K562 (cell line): ENCODE measurements around the gene LAPTM4A. TPM values are rescaled to one million over a fixed set of nuclear protein-coding genes. Genes with fewer than 3 reads are reported as not detected.

Experiments used
- ATAC-seq: fragments of 200-7000 bp; cut with Tn5 transposase; 3 replicates; pipeline ENCODE4 v1.9.1; 2020; ENCODE audit warnings: moderate library complexity
- BruUV-seq: library from RNA; stranded (reverse); fragments of 400-500 nt; replicated peaks from 2 replicates; lab custom pipeline; 2021; lab: Mats Ljungman, UMichigan
- CTCF ChIA-PET: fragments of 300-600 bp; formaldehyde crosslinking; extraction: SDS; loops from one replicate; lab custom pipeline; 2021; ENCODE audit warnings: low intra/inter-chr PET ratio; lab: Yijun Ruan, JAX
- POLR2A ChIA-PET: fragments of 300-600, 350-650 bp; sonication (Branson Sonifier 250); formaldehyde crosslinking; extraction: SDS; loops from one replicate; lab custom pipeline; 2021; ENCODE audit warnings: antibody characterized with exemption, inconsistent platforms; lab: Yijun Ruan, JAX
- DNase-seq, 4 experiments: peaks; one replicate each; pipeline versions ENCODE4 v3.0.0 to v3.0.0-alpha.2; 2011 to 2018; ENCODE audit warnings: low spot score in 3 of 4, mixed read lengths in 3 of 4; ENCODE audit errors: extremely low read depth in 1 of 4
- FAIRE-seq: peaks from 2 replicates; lab custom pipeline; 2011; peaks lifted over from hg19 to GRCh38; lab: Jason Lieb, UNC
- H2AFZ ChIP-seq: 2 replicates; pipeline ENCODE4 v1.6.0; 2011; ENCODE audit warnings: low read depth, low read length, control low read depth, inconsistent platforms
- H3K27ac ChIP-seq: fragments of 200-600 bp; 3 replicates; pipeline ENCODE4 v1.8.0; 2011; ENCODE audit warnings: low read depth, mild to moderate bottlenecking, control low read depth, inconsistent platforms, low read length, moderate library complexity, mixed read lengths; ENCODE audit errors: extremely low read depth
- H3K27me3 ChIP-seq, 2 experiments: fragments of 300-600 bp in 1 of 2; 2 replicates in 1 of 2; 3 replicates in 1 of 2; pipeline versions ENCODE4 v1.6.0 to v1.8.0; 2011; ENCODE audit warnings: inconsistent platforms in 2 of 2, low read length in 2 of 2, mild to moderate bottlenecking in 1 of 2, mixed read lengths in 1 of 2, moderate library complexity in 1 of 2; ENCODE audit not compliant: control insufficient read depth in 2 of 2, insufficient read depth in 2 of 2
- H3K36me3 ChIP-seq: fragments of 300-600 bp; 3 replicates; pipeline ENCODE4 v1.8.0; 2011; ENCODE audit warnings: mild to moderate bottlenecking, low read length, inconsistent platforms; ENCODE audit not compliant: control insufficient read depth, insufficient read depth
- H3K4me1 ChIP-seq, 2 experiments: fragments of 200-600 bp in 1 of 2; replicated peaks in 1 of 2; 2 replicates in 1 of 2; 3 replicates in 1 of 2; pipeline versions ENCODE4 v1.5.1 to v1.8.0; 2011; ENCODE audit warnings: inconsistent platforms in 2 of 2, low read length in 2 of 2, mild to moderate bottlenecking in 1 of 2, mixed read lengths in 1 of 2, moderate library complexity in 1 of 2; ENCODE audit not compliant: control insufficient read depth in 2 of 2, insufficient read depth in 2 of 2
- H3K4me2 ChIP-seq: 2 replicates; pipeline ENCODE4 v1.6.1; 2011; ENCODE audit warnings: low read length, control low read depth, inconsistent platforms, mixed read lengths; ENCODE audit not compliant: insufficient read depth
- H3K4me3 ChIP-seq: fragments of 200-600 bp; sonication (generic), shearing (Covaris generic); 2 replicates; pipeline ENCODE4 v1.5.1; 2016; ENCODE audit warnings: control low read depth, inconsistent platforms
- H3K79me2 ChIP-seq: fragments of 200-600 bp; 3 replicates; pipeline ENCODE4 v1.8.0; 2011; ENCODE audit warnings: low read length, inconsistent platforms; ENCODE audit not compliant: control insufficient read depth, insufficient read depth
- H3K9ac ChIP-seq, 2 experiments: 2 replicates each; pipeline versions ENCODE4 v1.6.0 to v1.6.1; 2011; ENCODE audit warnings: low read depth in 2 of 2, low read length in 2 of 2, control low read depth in 1 of 2, inconsistent platforms in 1 of 2, mild to moderate bottlenecking in 1 of 2, mixed read lengths in 1 of 2; ENCODE audit not compliant: insufficient read depth in 1 of 2
- H3K9me1 ChIP-seq: one replicate; pipeline ENCODE4 v1.6.0; 2011; ENCODE audit warnings: inconsistent platforms, mild to moderate bottlenecking, low read length, moderate library complexity; ENCODE audit not compliant: control insufficient read depth, insufficient read depth
- H3K9me3 ChIP-seq: replicated peaks from 2 replicates; pipeline ENCODE4 v1.5.1; 2011; ENCODE audit warnings: low read depth, low read length, inconsistent platforms; ENCODE audit not compliant: control insufficient read depth, insufficient read depth
- H4K20me1 ChIP-seq: replicated peaks from 2 replicates; pipeline ENCODE4 v1.6.1; 2011; ENCODE audit warnings: low read length, inconsistent platforms, mixed read lengths; ENCODE audit not compliant: control insufficient read depth, insufficient read depth
- BHLHE40 ChIP-seq: IDR thresholded peaks from 2 replicates; pipeline ENCODE4 v1.6.1; 2011; ENCODE audit warnings: low read length, improper control_type of control experiment
- E2F6 ChIP-seq, 2 experiments: IDR thresholded peaks; 2 replicates each; pipeline ENCODE4 v1.6.1; 2011; ENCODE audit warnings: borderline replicate concordance in 1 of 2, control low read depth in 1 of 2, low read depth in 1 of 2, low read length in 1 of 2, mild to moderate bottlenecking in 1 of 2, mixed read lengths in 1 of 2, moderate library complexity in 1 of 2; ENCODE audit not compliant: insufficient read depth in 1 of 2, insufficient read length in 1 of 2, poor library complexity in 1 of 2, severe bottlenecking in 1 of 2; ENCODE audit errors: extremely low read depth in 1 of 2
- ETS1 ChIP-seq: conservative IDR thresholded peaks from 2 replicates; pipeline ENCODE4 v1.6.1; 2011; ENCODE audit warnings: low read depth, mild to moderate bottlenecking, low read length; ENCODE audit not compliant: control insufficient read depth
- RFX7 ChIP-seq: fragments of 250-450 bp; sonication (Bioruptor Pico); IDR thresholded peaks from 2 replicates; pipeline ENCODE4 v1.5.1; 2021; ENCODE audit warnings: mild to moderate bottlenecking
- SP2 ChIP-seq: IDR thresholded peaks from 2 replicates; pipeline ENCODE4 v1.6.1; 2011; ENCODE audit warnings: mild to moderate bottlenecking, low read depth, low read length, moderate library complexity; ENCODE audit not compliant: poor library complexity, severe bottlenecking; ENCODE audit errors: extremely low read depth
- ZNF175 ChIP-seq: fragments of 200-800 bp; sonication (Bioruptor generic); IDR thresholded peaks from 2 replicates; pipeline ENCODE4 v1.6.1; 2016; ENCODE audit warnings: low read depth, mild to moderate bottlenecking, missing genetic modification characterization, missing compliant biosample characterization
- ZNF384 ChIP-seq: IDR thresholded peaks from 2 replicates; pipeline ENCODE4 v1.6.1; 2012; ENCODE audit warnings: low read depth, low read length, improper control_type of control experiment
- WGBS: fragments of 100-300 bp; shearing (Covaris generic); methylation state at CpG from one replicate; pipeline ENCODE4 v1.1.6; 2016; ENCODE audit warnings: low coverage, mixed read lengths; ENCODE audit not compliant: insufficient coverage; ENCODE audit errors: missing lambda C conversion rate; 5-methylcytosine and 5-hydroxymethylcytosine counted together
- in situ Hi-C: fragments of 300-500 bp; cut with MboI; formaldehyde crosslinking; loops from 4 replicates; pipeline ENCODE4 v1.15.0; 2018; ENCODE audit warnings: inconsistent platforms, mixed read lengths
- intact Hi-C: fragments of 100-400 bp; cut with micrococcal nuclease; formaldehyde crosslinking; loops from 2 replicates; pipeline ENCODE4 v1.14.2; 2022
- polyA plus RNA-seq, 8 experiments: library from polyadenylated mRNA; depleted of rRNA in 4 of 8; stranded (reverse) in 5 of 8; unstranded in 3 of 8; fragments of >200 nt; fragmentation: Nextera tagmentation in 2 of 8; fragmentation: Illumina TruSeq in 1 of 8; extraction: Ambion mirVana in 2 of 8; extraction: Trizol in 1 of 8; gene quantifications; 2 replicates each; pipeline versions ENCODE4 v1.2.1 to v1.2.3, GENCODE V29; 2011 to 2014; ENCODE audit warnings: inconsistent platforms in 1 of 8, missing spikeins in 1 of 8
- total RNA-seq, 7 experiments: library from RNA; depleted of rRNA in 6 of 7; stranded (reverse); fragments of >200 nt in 6 of 7; fragmentation: Illumina TruSeq in 2 of 7; extraction: Trizol in 2 of 7; gene quantifications; 2 replicates each; pipeline versions ENCODE4 v1.2.1 to v1.2.3, GENCODE V29; 2011 to 2021; ENCODE audit warnings: low replicate concordance in 1 of 7
- TF ChIP-seq, protein P1 (sequence below): fragments of 450-650 bp; IDR thresholded peaks from 2 replicates; pipeline ENCODE4 v1.6.1; 2016; ENCODE audit warnings: mild to moderate bottlenecking

Gene LAPTM4A
- total and polyA plus RNA-seq, 9 of the 15 experiments (the other 6 are each of a cell fraction or from before 2014, with no cell fraction given), result 13.4 to 157 (median 50.1) TPM

- FAIRE-seq (no peak), ATAC-seq (peak; percentile 84), DNase-seq (peak; percentile 20 to 56 (median 46))
- WGBS, result 9% methylated on average over 31 of the region's 87 CpGs
- in situ Hi-C loops, result no loop called here
- no peaks in the 10 kb centered on the region for H3K9me1 ChIP-seq
- H3K27me3 ChIP-seq, result peaks cover 19 to 37% of the 10 kb centered on the region in 2 experiments
- ChIA-PET CTCF (interaction anchor here (0.5 to 0.6 kb wide), 2 partner anchors 87 to 618 kb away, joined by 3 to 4 read pairs; no protein-coding TSS in a partner anchor), POLR2A (interaction anchor here (0.6 kb wide), 1 partner anchor 31 kb away, joined by 3 read pairs; no protein-coding TSS in a partner anchor)
- no peaks in the 10 kb centered on the region for H3K36me3 ChIP-seq
- peaks cover 0 to 11% of the 10 kb centered on the region in 2 experiments; a peak in 2 of 5 replicates for H3K4me1 ChIP-seq
- peak within 1 kb of the TSS; percentile 27 for H3K4me3 ChIP-seq
- H3K27ac ChIP-seq, result no peak within 1 kb of the TSS
- H4K20me1 ChIP-seq, result no peaks in the 10 kb centered on the region
- intact Hi-C loops, result no loop called here
- H2AFZ ChIP-seq, result peak within 1 kb of the TSS; percentile 52; the same call in 1 of the 2 replicates
- BruUV-seq, result no TSS peak
- H3K4me2 ChIP-seq, result peak within 1 kb of the TSS; percentile 13
- H3K79me2 ChIP-seq, result no peaks in the 10 kb centered on the region
- H3K9ac ChIP-seq, result peak within 1 kb of the TSS in 1 of 2 experiments; percentile 71; a peak in 1 of 4 replicates
- 0 out of 2 replicates have a peak, but pooled peaks cover 2% of the 10 kb centered on the region for H3K9me3 ChIP-seq
- TF ChIP-seq RFX7 (CRISPR knock-in tag) (no peak), E2F6 (IDR thresholded peaks at IDR 0.05; ENCODE audit: borderline replicate concordance in 1 of 2, extremely low read depth in 1 of 2, insufficient read depth in 1 of 2, insufficient read length in 1 of 2, low read depth in 1 of 2, low read length in 1 of 2, poor library complexity in 1 of 2, severe bottlenecking in 1 of 2) (peak in 1 of 2 experiments; percentile 23), ZNF175 (no peak), ZNF384 (no peak), BHLHE40 (no peak), ETS1 (no peak), SP2 (no peak)
- TF ChIP-seq, protein P1, sequence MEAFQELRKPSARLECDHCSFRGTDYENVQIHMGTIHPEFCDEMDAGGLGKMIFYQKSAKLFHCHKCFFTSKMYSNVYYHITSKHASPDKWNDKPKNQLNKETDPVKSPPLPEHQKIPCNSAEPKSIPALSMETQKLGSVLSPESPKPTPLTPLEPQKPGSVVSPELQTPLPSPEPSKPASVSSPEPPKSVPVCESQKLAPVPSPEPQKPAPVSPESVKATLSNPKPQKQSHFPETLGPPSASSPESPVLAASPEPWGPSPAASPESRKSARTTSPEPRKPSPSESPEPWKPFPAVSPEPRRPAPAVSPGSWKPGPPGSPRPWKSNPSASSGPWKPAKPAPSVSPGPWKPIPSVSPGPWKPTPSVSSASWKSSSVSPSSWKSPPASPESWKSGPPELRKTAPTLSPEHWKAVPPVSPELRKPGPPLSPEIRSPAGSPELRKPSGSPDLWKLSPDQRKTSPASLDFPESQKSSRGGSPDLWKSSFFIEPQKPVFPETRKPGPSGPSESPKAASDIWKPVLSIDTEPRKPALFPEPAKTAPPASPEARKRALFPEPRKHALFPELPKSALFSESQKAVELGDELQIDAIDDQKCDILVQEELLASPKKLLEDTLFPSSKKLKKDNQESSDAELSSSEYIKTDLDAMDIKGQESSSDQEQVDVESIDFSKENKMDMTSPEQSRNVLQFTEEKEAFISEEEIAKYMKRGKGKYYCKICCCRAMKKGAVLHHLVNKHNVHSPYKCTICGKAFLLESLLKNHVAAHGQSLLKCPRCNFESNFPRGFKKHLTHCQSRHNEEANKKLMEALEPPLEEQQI, result no peak
- TF ChIP-seq, all 486 proteins: peak for 1
Observed at GRCh38 chr2:20012282-20013125, 38.9 kb downstream of the LAPTM4A start, which contains the start of gene MATN3. Gene MATN3 (minus strand): TSS chr2:20012668. CDS start chr2:20012631, 37 bp downstream.
